WERI-Rb-1 (cell line): ENCODE measurements around the gene LRFN2.
A peak's percentile ranks its signal among the peaks of the same experiment; 100 is the strongest.

ENCODE experiments used
- DNase-seq: peaks from one replicate; pipeline ENCODE4 v3.0.0-alpha.2; 2020
- H3K27ac ChIP-seq: fragments of 250-450 bp; sonication (Bioruptor Pico); 2 replicates; pipeline ENCODE4 v1.5.1; 2020; ENCODE audit warnings: mild to moderate bottlenecking, moderate library complexity
- H3K27me3 ChIP-seq: fragments of 250-450 bp; sonication (Bioruptor Pico); 2 replicates; pipeline ENCODE4 v1.5.1; 2021; ENCODE audit warnings: mild to moderate bottlenecking, low read depth, moderate library complexity; ENCODE audit not compliant: insufficient read depth, severe bottlenecking
- H3K36me3 ChIP-seq: fragments of 250-450 bp; sonication (Bioruptor Pico); 2 replicates; pipeline ENCODE4 v1.5.1; 2020; ENCODE audit warnings: mild to moderate bottlenecking, moderate library complexity
- H3K4me3 ChIP-seq: 2 replicates; pipeline ENCODE4 v1.5.1; 2011; ENCODE audit warnings: low read depth, mild to moderate bottlenecking, control low read depth, low read length
- H3K9me3 ChIP-seq: fragments of 250-450 bp; sonication (Bioruptor Pico); 2 replicates; pipeline ENCODE4 v1.5.1; 2021; ENCODE audit warnings: mild to moderate bottlenecking, moderate library complexity; ENCODE audit not compliant: severe bottlenecking
- CTCF ChIP-seq: IDR thresholded peaks from 2 replicates; pipeline ENCODE4 v1.5.1; 2011; ENCODE audit warnings: low read depth, mild to moderate bottlenecking, control low read depth, inconsistent platforms, low read length

Gene LRFN2

GRCh38 chr6:40627316-40627715 is 40.2 kb upstream of the LRFN2 start:
- no peaks in the 10 kb centered on the region for H3K36me3 ChIP-seq
- no peak overlapping the region for H3K27ac ChIP-seq
- no peak for TF ChIP-seq CTCF
- H3K9me3 ChIP-seq = peaks cover 7% of the 10 kb centered on the region
- no peak overlapping the region for H3K4me3 ChIP-seq
- no peak for DNase-seq
- H3K27me3 ChIP-seq = no peaks in the 10 kb centered on the region

GRCh38 chr6:40626886-40627285 is 39.7 kb upstream of the LRFN2 start:
- Histone ChIP-seq H3K4me3 (no peak overlapping the region), H3K36me3 (no peaks in the 10 kb centered on the region), H3K27me3 (no peaks in the 10 kb centered on the region), H3K9me3 (peaks cover 5% of the 10 kb centered on the region), H3K27ac (no peak overlapping the region)
- DNase-seq = no peak
- no peak for TF ChIP-seq CTCF

DNA sequence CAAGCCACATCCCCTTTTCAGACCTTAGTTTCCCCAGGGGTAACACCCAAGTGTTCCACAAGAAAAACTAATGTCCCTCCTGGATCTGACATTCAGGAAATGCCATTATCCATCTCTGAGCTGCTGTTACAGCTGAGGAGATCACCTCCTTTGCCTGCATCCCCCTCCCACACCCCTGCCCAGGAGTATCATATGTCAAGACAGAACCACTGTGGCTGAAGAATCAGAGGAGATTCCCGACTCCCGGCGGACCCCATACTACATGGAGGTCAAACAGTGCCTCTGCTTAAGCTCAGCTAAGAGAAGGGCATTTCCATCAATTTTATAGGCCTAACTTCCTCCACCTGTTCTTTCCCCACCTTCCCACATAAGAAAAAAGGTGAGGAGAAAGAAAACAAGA is 36.8 kb upstream of the LRFN2 start:
- Histone ChIP-seq H3K27me3 (no peaks in the 10 kb centered on the region), H3K27ac (no peak overlapping the region), H3K36me3 (no peaks in the 10 kb centered on the region), H3K9me3 (peaks cover 4% of the 10 kb centered on the region), H3K4me3 (no peak overlapping the region)
- no peak for TF ChIP-seq CTCF
- DNase-seq = no peak

- no peaks in the 10 kb centered on the region for H3K36me3 ChIP-seq
These were observed 36.0 kb upstream of the LRFN2 start for GRCh38 chr6:40623178-40623577.

DNA sequence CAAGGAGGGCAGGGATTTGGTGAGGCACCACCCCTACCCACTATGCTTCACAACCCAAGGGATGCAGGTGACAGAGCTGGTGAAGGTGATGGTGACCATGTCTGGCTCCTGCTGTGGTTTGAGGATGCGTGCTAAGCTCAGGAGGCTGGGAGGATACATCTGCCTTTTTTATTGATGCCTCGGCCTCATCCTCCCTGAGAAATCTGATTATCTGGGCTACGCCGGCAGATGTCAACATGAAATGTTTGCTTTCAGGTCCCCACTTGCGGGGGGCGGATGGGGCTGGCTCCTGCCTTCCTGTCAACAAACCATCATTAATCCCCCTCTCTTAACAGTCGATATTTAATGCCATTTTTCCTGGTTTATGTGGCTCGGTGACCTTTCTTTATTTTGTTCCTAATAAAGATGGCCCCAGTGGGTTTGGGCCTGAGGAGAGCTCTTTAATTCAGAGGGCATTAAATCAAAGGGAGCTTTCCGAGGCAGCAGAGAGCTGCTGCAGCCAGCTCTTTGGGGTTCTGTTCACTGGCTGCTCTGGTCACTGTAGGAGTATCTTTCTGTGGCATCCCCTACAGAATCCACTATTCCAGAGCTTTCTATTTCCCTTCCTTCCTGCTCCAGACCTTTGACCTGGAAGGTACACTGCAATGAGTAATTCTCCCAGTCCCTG is 33.5 kb upstream of the LRFN2 start:
- H3K36me3 ChIP-seq = no peaks in the 10 kb centered on the region
- DNase-seq = peak; percentile 89
- H3K9me3 ChIP-seq = peaks cover 2% of the 10 kb centered on the region
- peak overlapping the region; percentile 15 for H3K4me3 ChIP-seq
- no peak for TF ChIP-seq CTCF
- H3K27ac ChIP-seq = peak overlapping the region; percentile 83
- no peaks in the 10 kb centered on the region for H3K27me3 ChIP-seq

More at GRCh38 chr6:40623178-40623577, 36.0 kb upstream of the LRFN2 start:
- no peaks in the 10 kb centered on the region for H3K27me3 ChIP-seq
- peaks cover 4% of the 10 kb centered on the region for H3K9me3 ChIP-seq
- TF ChIP-seq CTCF = no peak
- no peak for DNase-seq
- no peak overlapping the region for H3K27ac ChIP-seq
- H3K4me3 ChIP-seq = no peak overlapping the region

- peaks cover 2% of the 10 kb centered on the region for H3K9me3 ChIP-seq
- no peak for TF ChIP-seq CTCF
- no peaks in the 10 kb centered on the region for H3K27me3 ChIP-seq
- no peak overlapping the region for H3K4me3 ChIP-seq
- H3K36me3 ChIP-seq = no peaks in the 10 kb centered on the region
- H3K27ac ChIP-seq = no peak overlapping the region
- no peak for DNase-seq
These were observed 27.5 kb upstream of the LRFN2 start for GRCh38 chr6:40614671-40615070.
